NCI-H82 treated with DMSO at 0.1 percent for 48 hours (cell line): ENCODE data around the gene LRP10.
"Not testable (repeated sequence)": the region's sequence is repeated elsewhere in the genome, so short reads cannot be mapped to it uniquely, and the experiment has no call there.

Experiments used
- DNase-seq: peaks from one replicate; lab custom pipeline; 2025; ENCODE audit not compliant: unreplicated experiment; lab: John Stamatoyannopoulos, UW

Gene LRP10, protein sequence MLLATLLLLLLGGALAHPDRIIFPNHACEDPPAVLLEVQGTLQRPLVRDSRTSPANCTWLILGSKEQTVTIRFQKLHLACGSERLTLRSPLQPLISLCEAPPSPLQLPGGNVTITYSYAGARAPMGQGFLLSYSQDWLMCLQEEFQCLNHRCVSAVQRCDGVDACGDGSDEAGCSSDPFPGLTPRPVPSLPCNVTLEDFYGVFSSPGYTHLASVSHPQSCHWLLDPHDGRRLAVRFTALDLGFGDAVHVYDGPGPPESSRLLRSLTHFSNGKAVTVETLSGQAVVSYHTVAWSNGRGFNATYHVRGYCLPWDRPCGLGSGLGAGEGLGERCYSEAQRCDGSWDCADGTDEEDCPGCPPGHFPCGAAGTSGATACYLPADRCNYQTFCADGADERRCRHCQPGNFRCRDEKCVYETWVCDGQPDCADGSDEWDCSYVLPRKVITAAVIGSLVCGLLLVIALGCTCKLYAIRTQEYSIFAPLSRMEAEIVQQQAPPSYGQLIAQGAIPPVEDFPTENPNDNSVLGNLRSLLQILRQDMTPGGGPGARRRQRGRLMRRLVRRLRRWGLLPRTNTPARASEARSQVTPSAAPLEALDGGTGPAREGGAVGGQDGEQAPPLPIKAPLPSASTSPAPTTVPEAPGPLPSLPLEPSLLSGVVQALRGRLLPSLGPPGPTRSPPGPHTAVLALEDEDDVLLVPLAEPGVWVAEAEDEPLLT

DNA sequence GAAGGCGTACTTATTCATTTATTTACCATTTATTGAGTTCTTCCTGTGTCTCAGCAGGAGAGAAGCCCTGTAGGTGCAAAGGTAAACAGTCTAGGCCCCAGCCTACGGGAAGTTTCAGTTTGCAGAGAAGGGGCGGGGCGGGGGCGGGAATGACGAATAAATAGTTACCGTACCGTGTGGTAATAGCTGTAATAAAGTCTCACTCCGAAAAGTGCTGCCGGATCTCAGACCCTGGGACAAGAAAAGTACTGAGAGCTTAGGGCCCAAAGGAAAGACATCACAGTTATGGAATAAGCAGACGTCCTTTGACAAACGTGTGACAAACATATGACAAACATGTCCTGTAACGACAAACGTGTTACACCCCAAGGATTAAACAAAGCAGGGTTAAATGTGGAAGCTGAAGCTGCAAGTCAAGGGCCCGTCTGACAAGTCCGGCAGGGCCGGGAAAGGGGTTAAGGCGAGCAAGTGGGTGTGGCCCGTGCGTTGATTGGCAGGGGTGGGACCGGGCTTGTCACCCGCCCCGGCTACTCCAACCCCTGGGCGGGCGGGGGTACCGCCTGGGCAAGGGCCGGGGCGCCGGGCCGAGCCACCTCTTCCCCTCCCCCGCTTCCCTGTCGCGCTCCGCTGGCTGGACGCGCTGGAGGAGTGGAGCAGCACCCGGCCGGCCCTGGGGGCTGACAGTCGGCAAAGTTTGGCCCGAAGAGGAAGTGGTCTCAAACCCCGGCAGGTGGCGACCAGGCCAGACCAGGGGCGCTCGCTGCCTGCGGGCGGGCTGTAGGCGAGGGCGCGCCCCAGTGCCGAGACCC lies at the start of gene LRP10:
LRP10 (plus strand) TSS at position 517 of the 809 bp plus-strand sequence. CDS start 564 bp downstream, outside the sequence.
- DNase-seq, result peak; percentile 64

DNA sequence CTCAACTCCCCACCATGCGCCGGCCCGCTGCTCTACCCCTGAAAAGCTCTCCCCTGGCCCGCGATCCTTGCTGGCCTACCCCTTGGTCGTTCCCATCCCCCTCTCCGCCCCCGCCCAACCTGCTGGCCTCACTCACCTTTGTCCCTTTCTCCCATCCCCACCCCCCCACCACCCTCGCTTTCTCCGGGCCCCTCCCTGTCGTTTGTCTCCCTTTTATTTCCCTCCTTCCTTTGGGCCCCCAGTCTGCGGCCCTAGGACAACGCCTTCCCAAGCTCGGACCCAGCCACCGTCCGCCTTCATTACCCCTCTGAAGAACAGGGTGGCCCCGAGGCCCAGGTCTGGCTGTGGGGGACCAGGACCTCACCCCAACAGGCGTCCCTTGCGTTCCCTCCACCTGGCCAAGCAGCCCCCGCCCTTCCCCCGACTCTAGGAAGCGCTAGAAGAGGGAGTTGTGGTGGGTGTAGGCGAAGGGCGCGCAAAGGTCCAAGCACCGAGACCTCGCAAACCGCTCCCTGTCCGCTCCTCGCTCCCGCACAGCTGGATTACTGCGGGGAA lies 49.4 kb upstream of the LRP10 start:
- no peak for DNase-seq

DNA sequence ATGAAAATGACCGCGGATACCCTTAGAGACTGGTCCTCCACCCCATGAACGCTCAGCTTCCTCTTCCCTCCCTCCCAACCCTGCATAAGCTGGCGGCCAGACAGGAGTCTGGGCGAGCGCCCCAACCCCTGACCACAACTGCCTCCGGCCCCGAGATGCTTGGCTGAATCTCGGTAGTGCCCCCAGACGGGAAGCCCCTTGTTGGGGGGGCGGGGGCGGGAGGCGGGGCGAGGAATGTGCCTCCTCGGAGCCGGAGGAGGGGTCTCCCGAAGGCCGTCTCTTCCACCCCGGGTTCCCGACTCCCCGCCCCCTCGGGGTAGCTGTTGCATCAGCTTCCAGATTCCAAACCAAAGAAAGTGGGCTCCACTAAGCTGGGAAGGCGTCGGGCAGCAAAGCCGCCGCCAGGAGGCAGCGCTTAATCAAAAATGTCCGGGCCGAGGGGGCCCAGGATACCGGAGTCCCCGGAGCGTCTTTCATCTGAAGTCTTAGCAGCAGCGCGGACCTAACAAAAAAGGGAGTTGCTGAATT lies 48.9 kb upstream of the LRP10 start:
- no peak for DNase-seq

DNA sequence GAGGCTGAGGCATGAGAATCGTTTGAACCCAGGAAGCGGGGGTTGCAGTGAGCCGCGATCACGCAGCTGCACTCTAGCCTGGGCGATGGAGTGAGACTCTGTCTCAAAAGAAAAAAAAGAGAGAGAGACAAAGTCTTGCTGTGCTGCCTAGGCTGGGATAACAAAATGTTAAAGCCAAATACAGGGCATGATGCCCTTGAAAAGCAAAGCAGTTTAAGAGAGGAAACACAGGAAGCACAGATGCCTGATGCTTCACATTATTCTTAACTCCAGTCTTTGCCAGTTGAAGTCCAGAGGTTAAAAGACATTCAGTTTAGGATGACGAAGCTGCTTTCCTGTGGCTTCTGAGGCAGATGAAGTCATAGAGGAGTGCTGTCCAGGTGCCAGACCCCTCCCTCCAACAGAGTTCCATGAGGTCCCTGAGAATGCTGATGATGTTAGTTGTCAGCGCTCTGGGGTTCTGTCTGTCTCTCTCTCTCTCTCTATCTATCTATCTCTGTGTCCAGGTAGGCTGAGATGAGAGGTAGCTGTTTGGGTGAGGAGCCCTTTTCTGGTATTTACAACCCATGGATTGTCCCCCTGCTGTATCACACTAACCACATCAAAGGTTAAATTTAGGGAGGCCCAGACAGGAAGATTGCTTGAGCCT lies 46.7 kb upstream of the LRP10 start:
- no peak for DNase-seq

DNA sequence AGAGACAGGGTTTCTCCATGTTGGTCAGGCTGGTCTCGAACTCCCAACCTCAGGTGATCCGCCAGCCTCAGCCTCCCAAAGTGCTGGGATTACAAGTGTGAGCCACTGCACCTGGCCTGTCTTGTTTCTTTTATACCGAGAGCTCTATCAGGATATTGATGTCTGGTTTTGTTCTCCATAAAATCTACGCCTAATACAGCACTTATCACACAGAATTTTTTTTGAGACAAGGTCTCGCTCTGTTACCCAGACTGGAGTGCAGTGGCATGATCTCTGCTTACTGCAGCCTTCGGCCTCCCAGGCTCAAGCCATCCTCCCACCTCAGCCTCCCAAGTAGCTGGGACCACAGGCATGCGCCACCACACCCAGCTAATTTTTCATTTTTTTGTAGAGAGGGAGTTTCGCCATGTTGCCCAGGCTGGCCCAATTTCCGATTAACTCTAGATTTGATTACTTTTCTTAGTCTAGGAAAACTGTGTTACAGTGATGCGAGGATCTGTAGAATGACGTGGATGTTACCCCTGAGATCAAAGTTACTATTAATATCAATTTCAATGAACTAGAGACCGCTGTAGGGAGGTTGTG lies 42.4 kb upstream of the LRP10 start:
- not testable (repeated sequence) for DNase-seq

DNA sequence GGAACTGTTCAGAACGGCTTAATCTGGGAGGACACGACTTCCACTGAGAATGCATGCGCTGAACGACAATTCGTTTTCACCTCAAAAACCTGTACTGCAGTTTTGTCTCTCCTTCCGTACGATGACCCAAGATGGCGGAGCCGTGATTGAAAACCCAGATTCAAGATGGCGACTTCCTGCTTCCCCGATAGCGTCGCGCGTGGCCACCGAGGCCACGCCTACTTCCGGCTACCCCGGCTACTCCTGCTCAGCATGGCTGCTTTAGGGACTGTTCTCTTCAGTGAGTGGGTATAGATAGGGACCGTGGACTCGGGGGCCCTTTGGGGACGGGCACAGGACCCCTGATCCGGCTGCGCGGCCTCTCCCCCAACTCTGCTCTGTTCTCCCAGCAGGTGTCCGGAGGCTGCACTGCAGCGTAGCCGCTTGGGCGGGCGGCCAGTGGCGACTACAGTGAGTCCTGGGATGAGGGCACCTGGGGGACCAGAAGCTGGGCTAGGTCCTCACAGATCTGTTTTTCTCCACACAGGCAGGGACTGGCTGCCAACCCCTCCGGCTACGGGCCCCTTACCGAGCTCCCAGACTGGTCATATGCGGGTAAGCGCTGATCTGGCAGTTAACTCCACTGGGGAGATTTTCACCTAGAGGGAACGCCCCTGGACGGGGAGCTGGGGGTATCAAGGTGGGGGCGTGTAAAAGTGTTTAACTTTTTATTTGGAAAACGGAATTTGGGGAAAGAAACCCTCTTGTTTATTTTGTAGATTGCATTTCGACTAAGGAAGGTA lies 41.7 kb upstream of the LRP10 start, which contains the start of gene MRPL52:
MRPL52 (plus strand) TSS at position 227 of the 782 bp plus-strand sequence; CDS start at position 253, 26 bp downstream.
- peak; percentile 83 for DNase-seq

DNA sequence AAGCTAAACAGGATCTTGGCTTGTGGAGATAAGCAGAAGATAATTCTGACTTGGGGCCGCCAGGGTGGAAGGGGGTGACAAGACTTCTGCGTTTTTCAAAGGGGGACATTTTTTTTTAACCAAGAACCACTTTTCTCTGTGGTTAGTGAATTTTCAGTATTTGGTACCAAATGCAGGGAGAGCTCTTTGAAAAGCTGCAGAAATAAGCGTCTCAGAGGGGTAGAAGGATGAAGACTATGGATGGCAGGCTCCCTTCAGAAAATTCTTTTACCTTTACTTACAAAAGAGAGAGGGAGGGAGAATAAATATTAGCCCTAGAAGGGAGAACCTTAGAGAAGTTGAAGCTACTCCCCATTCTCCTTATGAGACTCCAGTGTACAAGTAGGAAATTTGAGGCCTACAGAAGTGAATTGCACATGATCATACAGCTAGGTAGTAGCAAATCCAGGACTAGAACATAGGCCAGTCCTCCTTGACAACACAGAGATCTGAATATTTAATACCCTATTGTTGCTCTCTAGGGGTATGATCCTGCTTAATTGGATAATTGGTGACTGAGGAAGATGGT lies 41.0 kb upstream of the LRP10 start:
- DNase-seq, result peak; percentile 22

DNA sequence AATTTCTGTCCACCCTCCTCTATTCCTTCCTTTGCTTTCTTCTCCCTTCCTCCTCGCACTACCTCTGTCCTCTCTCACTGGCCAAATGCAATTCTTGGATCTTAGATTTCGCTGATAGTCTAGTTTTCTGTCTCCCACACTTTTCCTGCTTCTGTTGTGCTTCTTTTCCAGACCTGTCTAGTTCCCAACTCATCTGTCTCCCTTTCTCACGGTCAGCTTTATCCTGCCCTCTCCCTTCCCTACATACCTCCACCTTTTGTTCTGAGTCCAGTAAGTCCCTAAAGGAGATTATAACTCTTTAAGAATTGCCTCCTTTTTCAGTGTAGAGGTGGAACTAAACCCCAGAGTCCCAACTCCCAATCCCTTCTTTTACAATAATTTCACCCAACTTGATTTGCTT lies 36.0 kb upstream of the LRP10 start:
- no peak for DNase-seq

DNA sequence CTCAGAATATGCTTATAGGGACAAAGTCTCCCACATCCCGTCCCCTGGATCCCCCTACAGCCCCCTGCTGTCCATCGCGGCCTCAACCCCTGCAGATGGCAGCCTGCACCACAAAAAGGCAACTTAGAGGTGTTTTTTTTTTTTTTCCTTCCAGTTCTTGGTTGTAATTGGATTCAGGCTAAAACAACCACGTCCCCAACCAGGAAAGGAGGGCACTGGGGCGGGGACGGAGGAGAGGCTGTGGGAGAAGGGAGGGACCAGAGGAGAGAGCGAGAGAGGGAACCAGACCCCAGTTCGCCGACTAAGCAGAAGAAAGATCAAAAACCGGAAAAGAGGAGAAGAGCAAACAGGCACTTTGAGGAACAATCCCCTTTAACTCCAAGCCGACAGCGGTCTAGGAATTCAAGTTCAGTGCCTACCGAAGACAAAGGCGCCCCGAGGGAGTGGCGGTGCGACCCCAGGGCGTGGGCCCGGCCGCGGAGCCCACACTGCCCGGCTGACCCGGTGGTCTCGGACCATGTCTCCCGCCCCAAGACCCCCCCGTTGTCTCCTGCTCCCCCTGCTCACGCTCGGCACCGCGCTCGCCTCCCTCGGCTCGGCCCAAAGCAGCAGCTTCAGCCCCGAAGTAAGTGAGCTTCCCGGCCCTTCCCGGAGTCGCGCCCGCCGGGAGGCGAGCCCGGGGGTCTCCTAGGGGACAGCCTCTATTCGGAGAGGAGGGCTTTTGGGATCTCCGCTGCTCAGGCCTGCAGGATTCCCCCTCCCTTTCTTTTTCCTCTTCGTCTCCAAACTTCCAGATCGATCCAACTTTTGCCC lies 35.0 kb upstream of the LRP10 start, which contains the start of gene MMP14:
MMP14 (plus strand) TSS at position 285 of the 813 bp plus-strand sequence; CDS start at position 518, 233 bp downstream.
- no peak for DNase-seq

DNA sequence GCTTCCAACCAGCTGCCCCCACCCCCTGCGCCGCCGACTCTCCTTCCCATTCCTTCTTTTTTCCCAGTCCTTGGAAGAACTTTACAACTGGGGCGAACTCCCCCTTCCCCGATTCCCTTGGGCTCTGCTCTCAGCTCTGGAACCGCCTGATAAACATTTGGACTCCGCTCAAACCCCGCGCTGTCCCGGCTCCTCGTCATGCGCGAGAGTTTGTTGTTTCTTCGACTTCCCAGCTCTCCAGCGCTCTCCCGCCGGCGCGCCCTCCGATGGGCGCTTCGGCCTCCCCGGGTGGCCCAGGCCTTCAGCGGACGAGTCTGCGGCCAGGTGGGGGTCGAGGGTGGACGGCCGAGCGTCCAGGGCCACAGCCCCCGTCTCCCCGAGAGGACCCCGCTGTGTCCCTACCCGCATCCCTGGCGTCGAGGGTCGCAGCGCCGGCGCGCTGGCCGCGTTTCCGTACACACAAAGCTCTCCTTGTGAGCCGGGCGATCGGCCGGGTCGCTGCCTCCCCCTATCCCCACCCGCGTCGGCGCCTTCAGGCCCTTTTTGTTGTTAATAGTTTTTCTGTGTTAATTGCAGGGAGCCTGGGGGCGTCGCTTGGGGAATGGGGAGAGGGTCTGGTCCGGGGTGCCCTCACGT lies 34.3 kb upstream of the LRP10 start:
- no peak for DNase-seq

DNA sequence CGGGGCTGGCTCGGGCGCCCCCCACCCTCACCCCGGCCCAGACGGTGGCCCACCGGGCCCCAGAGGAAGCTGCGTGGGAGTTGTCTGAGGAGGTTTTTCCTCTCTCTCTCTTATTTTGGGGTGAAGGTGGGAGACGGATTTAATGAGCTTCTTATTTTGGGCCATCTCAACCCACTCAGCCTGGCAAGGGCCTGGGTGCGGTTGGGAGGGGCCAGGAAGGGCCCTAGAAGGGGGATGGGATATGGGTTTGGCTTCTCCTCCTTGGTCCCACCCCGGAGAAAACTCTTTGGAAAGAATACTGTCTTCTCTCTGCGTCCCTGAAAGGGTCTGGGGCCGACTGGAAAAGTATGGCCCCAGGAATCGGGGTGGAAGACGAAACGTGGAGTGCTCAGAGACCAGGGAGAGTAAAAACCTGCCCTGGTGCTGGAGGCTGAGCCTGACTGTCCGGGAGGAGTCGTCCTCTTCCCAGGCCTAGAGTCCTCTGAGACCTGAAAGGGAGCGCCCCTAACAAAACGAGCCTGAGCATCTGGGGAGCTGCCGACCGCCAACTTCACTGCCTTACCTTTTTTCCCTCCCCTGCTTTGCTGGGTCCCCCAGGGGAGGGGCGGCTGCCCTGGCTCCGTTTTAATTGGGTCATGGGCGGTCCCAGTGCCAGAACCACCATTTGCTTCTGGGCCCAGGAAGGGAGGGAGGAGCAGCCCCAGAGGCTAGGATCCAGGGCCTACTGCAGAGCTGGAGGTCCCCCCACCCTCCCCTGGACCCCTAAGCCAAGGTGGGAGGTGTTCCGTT lies 33.6 kb upstream of the LRP10 start:
- no peak for DNase-seq

DNA sequence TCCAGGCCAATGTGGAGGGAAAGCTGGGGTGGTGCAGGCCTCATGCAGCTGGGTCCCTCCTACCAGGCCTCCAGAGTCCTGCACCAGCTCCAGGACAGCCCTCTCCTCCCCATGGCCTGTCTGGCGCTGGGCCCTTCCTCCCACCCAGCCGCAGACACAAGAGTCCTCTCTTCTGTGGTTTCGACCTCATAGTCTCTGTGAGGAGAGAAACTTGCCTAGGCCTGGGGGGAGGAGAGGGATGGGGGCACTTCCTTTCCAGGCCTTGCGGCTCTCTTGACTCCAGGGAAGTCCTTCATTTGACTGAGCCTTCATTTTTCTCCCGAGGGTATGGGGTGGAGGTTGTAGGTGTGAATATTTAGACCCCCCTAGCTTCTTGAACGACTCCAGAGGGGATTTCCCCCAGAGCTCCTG lies 32.9 kb upstream of the LRP10 start:
- DNase-seq, result no peak

DNA sequence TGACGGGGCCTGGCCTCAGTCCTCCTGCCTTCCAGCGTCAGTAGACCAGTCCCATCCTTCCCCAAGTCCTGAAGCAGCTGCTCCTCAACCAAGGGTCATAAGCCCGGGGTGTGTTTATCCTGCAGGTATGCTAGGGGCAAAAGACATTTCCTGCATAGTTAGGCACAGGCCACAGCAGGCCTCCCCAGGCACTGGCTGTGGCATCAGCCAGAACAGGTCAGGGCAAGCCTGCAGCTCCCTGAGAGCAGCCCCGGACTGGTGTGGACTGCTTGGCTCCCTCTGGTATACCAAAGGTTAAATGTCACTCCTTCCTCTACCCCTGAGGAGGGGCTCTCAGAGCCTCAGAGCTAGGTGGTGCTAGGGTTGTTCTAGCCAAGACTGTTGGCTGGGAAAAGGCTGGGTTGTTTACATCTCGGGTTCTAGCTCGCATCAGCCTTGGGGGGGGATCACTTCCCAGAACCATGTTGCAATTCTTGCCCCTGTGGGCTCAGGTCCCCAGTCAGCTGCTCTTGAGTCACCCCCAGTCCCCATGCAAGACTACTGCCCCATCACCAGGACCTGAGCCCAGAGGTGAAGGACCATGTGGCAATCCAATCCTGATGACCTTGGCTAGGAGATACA lies 32.3 kb upstream of the LRP10 start:
- DNase-seq, result no peak

DNA sequence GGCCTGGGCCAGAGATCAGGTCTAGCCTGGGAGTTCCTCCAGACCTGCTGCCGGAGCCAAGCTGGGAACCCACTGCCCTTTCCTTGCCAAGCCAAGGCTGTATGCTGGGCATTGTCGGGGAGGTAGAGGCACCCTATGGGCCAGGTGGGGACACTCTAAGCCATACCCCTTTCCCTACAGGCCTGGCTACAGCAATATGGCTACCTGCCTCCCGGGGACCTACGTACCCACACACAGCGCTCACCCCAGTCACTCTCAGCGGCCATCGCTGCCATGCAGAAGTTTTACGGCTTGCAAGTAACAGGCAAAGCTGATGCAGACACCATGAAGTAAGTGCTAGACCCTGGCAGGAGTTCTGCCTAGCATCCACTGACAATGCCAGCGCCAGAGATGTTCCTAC lies 30.2 kb upstream of the LRP10 start:
- no peak for DNase-seq

DNA sequence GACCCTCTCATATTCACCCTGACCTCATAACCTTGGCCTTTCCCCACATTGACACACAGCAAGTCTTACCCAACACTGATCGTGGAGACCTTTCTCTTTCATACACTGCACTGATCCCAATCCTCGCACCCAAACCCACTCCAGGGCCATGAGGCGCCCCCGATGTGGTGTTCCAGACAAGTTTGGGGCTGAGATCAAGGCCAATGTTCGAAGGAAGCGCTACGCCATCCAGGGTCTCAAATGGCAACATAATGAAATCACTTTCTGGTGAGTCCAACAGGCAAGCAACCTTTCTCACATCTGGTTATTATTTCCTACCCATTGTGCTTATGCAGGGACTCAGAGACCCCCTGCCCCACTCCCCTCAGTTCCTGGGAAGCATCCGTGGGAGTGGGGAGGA lies 29.8 kb upstream of the LRP10 start:
- DNase-seq, result no peak
